NCI-H2227 (cell line): ENCODE data around the gene RABGAP1.
"Not testable (repeated sequence)": the region's sequence is repeated elsewhere in the genome, so short reads cannot be mapped to it uniquely, and the experiment has no call there.

Source experiments
- DNase-seq: peaks from one replicate; lab custom pipeline; 2025; ENCODE audit not compliant: unreplicated experiment; lab: John Stamatoyannopoulos, UW

Gene RABGAP1

DNA sequence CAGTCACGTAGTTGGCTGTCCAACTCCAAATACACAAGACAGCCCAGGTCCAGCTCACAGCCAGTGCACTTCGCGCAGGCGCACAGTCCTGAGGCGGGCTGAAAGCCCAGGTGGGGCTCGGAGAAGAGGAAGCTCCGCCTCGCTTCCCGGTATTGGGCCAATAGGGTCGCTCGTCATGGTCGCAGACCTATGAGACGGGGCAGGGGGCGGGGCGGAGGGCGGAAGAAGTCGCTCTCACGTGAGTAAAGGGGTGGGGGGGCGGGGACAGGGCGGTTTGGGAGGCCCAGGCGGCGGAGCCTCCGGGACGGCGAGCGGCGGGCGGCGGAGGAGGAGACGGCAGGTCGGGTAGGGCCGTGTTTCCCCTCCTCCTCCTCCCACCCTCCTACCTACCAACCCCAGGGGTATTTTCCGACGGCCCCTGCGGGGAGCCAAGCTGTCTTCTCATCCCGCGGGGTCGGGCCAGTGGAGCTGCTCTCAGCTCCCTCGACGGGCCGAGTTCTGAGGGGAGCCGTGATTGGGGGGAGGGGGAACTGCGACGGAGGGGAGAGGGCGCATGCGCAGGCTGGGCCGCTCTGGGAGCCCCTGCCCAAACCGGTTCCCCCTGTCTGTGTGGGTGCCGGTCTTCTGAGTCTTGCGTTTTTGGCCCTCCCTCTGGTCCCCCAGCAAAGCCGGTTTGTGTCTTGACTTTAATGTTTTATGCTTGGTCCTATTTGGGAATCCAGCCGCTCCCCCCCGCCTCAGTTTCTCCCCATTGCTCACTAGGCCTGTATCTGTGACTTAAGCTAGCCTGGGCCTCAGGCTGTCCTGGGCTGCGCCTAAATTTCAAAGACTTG is at the start of gene RABGAP1:
RABGAP1 (plus strand) TSS at position 272 of the 833 bp plus-strand sequence. CDS start 16,040 bp downstream, outside the sequence.
- peak; percentile 97 for DNase-seq

GRCh38 chr9:122897969-122898368 is 42.9 kb upstream of the RABGAP1 start:
- no peak for DNase-seq

DNA sequence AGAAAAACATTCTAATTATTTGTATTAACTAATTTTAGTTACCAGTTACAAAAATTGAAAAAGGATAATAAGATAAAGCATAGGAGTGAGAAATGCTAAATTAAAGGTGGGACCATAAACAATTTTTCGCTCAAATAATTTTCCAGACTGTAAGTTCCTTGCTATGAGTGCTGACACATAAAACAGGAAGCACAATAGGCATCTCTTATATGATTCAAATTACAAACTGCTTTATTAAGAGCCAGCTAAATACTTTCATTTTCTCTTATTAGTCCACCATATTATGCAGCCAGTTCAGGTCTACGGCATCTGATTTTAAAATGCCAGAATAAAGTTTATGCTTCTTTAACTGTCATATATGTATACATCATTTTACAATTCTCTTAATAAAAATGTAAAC is 40.0 kb upstream of the RABGAP1 start:
- no peak for DNase-seq

- peak; percentile 29 for DNase-seq
Measured at GRCh38 chr9:122904466-122904822, 36.4 kb upstream of the RABGAP1 start.

DNA sequence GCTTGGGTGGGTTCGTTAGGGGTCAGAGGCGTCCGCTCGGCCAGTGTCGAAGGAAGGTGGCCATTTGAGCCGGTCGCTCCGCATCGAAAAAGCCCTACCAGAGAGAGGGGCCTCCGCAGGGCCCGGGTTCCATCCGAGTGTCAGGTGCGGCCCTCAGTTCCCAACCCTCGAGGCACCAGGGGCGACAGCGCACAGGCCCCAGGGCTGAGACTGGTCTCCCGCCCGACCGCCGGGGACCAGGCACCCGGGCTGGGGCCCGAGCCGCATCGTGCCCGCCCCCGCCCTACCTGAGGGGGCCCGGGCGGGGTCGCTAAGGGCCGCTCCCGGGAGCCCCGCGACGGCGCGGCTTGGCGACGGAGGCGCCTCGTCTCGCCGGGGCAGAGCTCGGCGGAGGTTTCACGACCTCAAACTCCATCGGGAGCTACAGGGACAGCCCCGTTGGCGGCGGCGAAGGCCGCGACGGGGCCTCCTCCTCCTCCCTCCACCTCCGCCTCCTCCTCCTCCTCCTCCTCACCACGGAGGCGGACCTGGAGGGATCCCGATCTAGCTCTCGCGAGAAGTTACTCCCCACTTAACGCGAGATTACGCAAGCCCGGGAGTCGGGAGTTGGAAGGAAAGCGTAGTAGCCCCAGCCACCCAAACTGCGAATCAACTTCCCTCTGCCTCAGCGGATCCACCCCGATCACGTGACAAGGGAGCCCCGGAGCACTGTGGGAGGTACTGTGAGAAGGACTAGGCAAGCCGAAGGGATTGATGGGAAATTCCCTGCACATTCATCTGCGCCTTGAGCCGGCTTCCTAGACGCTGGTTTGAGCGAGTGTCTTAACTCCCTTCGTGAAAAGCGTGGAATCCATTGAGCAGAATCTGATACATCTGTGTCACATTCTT is 35.8 kb upstream of the RABGAP1 start, which contains the start of gene RC3H2:
RC3H2 (minus strand) TSS at position 537 of the 888 bp plus-strand sequence. CDS start 7,850 bp downstream, outside the sequence.
- DNase-seq, result peak; percentile 99

GRCh38 chr9:122906122-122906521 is 34.7 kb upstream of the RABGAP1 start:
- DNase-seq, result not testable (repeated sequence)

- DNase-seq, result no peak
Measured at GRCh38 chr9:122912671-122912963, 28.2 kb upstream of the RABGAP1 start.

DNA sequence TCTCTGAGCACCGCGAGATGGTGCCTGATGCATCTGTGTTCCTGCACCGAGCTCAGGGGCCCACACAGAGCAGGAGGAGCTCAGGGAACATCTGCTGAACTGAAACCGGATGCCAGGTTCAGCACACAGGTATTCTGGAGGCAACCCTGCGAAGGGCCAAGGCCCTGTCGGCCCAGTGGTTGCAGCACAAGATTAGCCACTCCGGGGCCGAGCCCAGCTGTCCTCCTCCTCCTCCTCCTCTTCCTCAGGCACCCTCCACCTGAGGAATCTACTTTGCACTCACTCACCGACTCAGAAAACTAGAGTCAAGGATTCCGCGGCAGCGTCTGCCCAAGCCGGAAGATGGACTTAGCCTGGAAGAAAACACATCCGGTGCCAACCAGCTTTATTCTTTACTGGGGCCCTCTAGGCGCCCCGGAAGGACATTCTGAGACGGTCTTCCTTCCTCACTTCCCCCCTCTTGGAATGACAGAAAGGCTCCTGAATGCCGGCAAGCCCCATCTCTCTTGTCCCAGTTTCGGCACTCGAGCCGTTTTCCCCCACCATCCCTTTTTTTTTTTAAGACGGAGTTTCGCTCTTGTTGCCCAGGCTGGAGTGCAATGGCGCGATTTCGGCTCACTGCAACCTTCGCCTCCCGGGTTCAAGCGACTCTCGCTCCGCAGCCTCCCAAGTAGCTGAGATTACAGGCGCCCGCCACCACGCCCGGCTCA is 27.7 kb upstream of the RABGAP1 start, which contains the start of gene ZBTB6:
ZBTB6 (minus strand) TSS at position 360 of the 710 bp plus-strand sequence. CDS start 1,251 bp downstream, outside the sequence.
- DNase-seq, result peak; percentile 79

- DNase-seq, result no peak
Measured at GRCh38 chr9:122918310-122918709, 22.5 kb upstream of the RABGAP1 start.

DNA sequence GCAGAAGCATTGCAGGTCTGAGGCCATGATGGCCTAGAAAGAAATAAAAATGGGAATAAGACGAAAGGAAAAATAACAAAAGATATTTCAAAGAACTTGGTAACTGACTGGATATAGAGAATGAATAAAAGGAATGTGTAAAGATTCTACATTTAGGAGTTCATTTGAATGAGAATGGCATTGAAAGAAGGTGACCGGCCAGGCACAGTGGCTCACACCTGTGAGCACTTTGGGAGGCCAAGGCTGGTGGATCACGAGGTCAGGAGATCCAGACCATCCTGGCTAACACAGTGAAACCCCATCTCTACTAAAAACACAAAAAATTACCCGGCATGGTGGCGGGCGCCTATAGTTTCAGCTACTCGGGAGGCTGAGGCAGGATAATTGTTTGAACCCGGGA is 18.1 kb upstream of the RABGAP1 start:
- DNase-seq, result no peak

- DNase-seq, result no peak
Measured at GRCh38 chr9:122923947-122924346, 16.9 kb upstream of the RABGAP1 start.

DNA sequence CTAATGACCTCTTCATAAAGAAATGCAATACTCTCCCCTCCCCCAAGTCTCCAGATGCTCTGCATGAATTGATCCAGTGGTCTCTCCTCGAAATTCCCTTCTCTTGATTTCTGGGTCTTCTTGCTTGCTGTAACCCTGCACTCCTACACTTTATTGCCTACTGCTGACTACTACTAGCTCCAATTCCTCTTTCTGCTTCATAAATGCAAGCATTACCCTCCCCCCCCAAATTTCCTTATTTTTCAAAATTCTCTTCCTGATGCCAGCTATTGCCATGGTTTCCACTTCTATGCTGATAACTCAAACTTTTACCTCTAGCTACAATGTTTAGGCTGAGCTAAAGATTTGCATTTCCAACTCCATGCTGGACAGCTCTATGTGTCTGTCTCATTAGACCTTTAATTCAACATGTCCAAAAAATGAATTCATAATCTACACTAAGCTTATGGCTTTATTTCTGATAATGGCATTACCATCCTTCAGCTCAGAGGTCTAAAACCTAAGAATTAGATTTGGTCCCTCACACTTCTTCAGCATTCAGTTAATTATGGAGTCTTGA is 10.9 kb upstream of the RABGAP1 start:
- no peak for DNase-seq

GRCh38 chr9:122930541-122931225 is 10.1 kb upstream of the RABGAP1 start:
- DNase-seq, result no peak

DNA sequence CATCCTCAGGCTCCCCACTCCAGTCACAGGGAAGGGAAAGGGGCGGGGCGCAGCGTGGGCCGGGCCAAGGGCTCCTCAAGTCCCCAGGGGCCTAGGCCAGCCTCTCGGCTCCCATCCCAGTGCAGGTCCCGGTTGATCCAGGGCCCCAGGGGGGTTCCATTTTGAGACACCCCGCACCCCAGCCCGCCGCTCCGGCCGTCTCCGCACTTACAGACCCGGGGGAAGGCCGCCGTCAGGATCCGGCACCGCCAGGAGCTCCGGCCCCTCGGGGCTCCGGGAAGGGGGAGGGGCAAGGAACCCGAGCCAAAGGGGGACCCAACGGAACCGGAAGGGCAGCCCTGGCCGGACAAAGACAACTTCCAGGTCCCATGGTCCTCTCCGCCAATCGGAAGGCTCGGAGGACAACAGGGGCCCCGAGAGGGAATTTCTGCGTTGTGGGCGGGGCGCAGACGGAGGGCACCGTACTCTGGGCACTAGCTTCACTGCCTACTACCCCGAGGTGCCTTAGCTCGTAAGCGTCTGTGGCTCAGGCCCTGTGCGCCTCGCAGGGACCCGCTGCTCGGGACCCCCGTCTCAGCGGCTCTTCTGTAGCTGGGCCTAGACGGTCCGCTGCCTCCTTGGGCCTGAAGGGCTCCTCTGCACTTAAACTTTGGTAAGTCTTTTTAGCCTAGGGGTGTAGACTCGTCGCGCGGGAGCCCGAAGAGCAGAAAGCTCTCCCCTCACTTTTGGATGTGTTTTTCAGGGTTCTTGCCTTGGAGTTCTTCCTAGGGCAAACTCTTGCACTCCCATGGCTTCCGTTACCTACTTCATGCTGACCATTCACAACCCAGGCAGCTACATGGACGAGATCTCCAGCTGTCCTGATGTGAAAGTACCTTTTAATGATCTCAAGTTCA is 9.3 kb upstream of the RABGAP1 start, which contains the start of gene ZBTB26:
ZBTB26 (minus strand) TSS at position 287 of the 896 bp plus-strand sequence. CDS start 11,578 bp downstream, outside the sequence.
- DNase-seq, result peak; percentile 94

- no peak for DNase-seq
Measured at GRCh38 chr9:122936464-122936863, 4.4 kb upstream of the RABGAP1 start.

DNA sequence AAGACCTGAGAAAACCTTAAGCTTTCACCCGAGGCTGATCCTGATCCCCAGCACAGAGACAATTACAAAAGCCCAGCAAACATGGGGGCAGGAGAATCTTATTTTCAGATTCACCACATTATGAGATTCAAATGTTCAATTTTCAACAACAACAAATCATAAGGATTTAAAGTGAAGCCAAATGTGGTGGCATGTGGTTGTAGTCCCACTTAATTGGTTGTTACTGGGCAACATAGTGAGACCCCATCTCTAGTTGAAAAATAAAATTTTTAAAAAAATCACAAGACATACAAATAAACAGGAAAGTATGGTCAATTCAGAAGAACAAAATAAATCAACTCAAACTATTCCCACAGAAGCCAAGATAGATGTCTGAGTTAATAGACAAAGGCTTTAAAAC is 3.9 kb upstream of the RABGAP1 start:
- no peak for DNase-seq

DNA sequence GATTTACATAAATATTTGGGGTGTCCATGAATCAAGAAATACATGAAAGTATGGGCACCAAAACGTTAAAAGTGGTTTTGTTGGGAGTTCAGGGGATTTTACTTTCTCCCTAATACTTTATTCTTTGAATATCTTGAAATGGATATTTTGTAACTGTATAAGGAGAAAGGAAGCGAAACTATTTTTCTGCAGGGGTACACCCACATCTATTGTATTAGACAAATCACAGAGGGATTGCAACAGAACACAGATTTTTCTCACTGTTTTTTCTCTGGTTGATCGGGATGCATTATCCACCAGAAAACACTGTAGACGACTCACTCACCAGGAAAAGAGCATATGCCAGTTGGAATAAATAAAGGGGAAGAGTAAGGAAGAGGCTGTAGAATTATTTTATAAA is 1.2 kb upstream of the RABGAP1 start:
- DNase-seq, result no peak

DNA sequence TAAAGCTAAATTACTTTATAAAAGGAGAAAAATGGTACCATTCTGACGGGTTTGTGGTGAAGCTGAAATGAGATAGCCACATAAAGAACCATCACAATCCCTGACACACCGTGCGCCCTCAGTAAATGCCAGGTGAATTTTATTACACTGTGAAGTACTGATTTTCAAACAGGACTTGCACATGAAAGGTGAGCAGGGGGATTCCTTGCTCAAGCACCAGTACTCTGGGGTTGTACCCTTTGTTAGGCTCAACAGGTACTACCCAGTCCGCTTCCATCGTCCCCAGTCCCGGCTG is 419 bp upstream of the RABGAP1 start:
- no peak for DNase-seq

DNA sequence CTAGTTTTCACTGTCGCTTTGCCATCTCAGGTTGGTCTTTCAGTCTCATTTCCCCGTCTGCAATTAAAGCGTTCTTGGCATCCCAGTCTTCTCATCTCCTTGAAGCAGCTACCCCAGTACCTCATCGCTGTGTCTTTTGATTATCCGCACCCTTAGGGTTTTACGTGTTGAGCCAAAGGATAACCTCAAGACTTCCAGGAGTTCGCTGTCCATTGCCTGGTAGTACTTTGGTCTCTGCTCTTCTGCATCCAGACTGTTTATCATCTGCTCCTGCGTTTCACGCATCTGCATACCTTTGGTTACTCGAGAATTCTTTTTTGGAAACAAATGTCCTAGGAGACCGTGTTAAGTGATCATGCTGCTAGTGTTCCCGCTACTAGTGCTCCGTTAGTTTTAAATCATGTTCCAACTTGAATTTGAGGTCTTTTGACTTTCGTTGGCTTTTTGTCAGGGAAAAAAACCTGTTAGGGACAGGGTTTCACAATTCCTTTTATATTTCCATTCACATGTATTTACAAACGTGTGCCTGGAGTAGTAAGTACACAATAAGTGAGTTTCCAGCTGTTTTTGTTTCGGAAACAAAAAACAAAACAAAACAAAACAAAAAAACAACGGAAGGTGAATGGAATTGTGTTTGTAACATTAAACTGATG is 888 bp downstream of the RABGAP1 start:
- DNase-seq, result no peak
